HEK293T (cell line): ENCODE data around the gene SLC16A3.

ENCODE experiments used
- ARNT ChIP-seq: fragments of 450-650 bp; IDR thresholded peaks from 2 replicates; pipeline ENCODE4 v1.6.1; 2017; ENCODE audit warnings: mild to moderate bottlenecking
- BHLHE40 ChIP-seq: fragments of 450-650 bp; IDR thresholded peaks from 2 replicates; pipeline ENCODE4 v1.6.1; 2016; ENCODE audit warnings: mild to moderate bottlenecking, moderate library complexity, borderline replicate concordance
- FOXA1 ChIP-seq: fragments of 450-650 bp; IDR thresholded peaks from 2 replicates; pipeline ENCODE4 v1.6.1; 2016; ENCODE audit warnings: mild to moderate bottlenecking
- FOXK2 ChIP-seq: fragments of 450-650 bp; IDR thresholded peaks from 2 replicates; pipeline ENCODE4 v1.6.1; 2016; ENCODE audit warnings: mild to moderate bottlenecking
- FOXM1 ChIP-seq: fragments of 450-650 bp; IDR thresholded peaks from 2 replicates; pipeline ENCODE4 v1.6.1; 2017; ENCODE audit warnings: mild to moderate bottlenecking, borderline replicate concordance
- L3MBTL2 ChIP-seq: fragments of 450-650 bp; conservative IDR thresholded peaks from 2 replicates; pipeline ENCODE4 v1.6.1; 2016; ENCODE audit warnings: mild to moderate bottlenecking
- TARDBP ChIP-seq: fragments of 450-650 bp; IDR thresholded peaks from 2 replicates; pipeline ENCODE4 v1.6.1; 2016
- TF ChIP-seq, protein P1 (sequence below): fragments of 450-650 bp; IDR thresholded peaks from 2 replicates; pipeline ENCODE4 v1.6.1; 2016

DNA sequence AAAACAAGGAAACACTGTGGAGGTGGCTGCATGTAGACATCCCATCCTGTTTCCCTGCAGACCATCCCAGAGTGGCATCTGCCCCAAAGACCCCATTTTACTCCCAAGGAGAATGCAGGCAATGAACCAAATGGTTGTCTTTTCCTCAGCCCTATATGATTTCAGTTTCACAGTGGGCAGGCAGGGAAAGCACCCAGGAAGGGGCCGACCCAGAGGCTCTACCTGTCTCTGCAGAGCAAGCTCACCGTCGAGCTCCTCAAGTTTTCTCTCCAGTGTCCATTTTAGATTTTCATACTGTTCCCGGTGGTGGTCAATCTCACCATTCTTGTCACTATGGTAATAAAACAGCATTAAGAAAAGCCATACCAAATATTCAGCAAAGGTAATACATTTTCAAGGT is 30.8 kb upstream of the SLC16A3 start:
- TF ChIP-seq ARNT (no peak), FOXK2 (no peak), FOXA1 (no peak), BHLHE40 (no peak), FOXM1 (no peak), L3MBTL2 (no peak), TARDBP (no peak)
- TF ChIP-seq, protein P1, sequence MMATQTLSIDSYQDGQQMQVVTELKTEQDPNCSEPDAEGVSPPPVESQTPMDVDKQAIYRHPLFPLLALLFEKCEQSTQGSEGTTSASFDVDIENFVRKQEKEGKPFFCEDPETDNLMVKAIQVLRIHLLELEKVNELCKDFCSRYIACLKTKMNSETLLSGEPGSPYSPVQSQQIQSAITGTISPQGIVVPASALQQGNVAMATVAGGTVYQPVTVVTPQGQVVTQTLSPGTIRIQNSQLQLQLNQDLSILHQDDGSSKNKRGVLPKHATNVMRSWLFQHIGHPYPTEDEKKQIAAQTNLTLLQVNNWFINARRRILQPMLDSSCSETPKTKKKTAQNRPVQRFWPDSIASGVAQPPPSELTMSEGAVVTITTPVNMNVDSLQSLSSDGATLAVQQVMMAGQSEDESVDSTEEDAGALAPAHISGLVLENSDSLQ, result no peak
